Measurements from ENCODE around the gene DRD5.
"Not testable (repeated sequence)": the region's sequence is repeated elsewhere in the genome, so short reads cannot be mapped to it uniquely, and the experiment has no call there.

The DRD5 gene

GRCh38 chr4:9796641-9797040 is 15.2 kb downstream of the DRD5 start:
- H3K9me3 Mint-ChIP-seq, H3K4me3 Mint-ChIP-seq, H3K27ac Mint-ChIP-seq, H3K36me3 Mint-ChIP-seq, H3K27me3 Mint-ChIP-seq, H3K4me1 Mint-ChIP-seq: not testable (repeated sequence)

- H3K27me3 Mint-ChIP-seq, result peaks cover 13% of the 10 kb centered on the region
- no peaks in the 10 kb centered on the region for H3K9me3 Mint-ChIP-seq
- no peaks in the 10 kb centered on the region for H3K4me1 Mint-ChIP-seq
- H3K27ac Mint-ChIP-seq, result no peak overlapping the region
- H3K4me3 Mint-ChIP-seq, result no peak overlapping the region
- no peaks in the 10 kb centered on the region for H3K36me3 Mint-ChIP-seq
Observed at GRCh38 chr4:9800848-9801247, 19.4 kb downstream of the DRD5 start.

- H3K4me3 Mint-ChIP-seq, result no peak overlapping the region
- peaks cover 4% of the 10 kb centered on the region for H3K27me3 Mint-ChIP-seq
- H3K36me3 Mint-ChIP-seq, result no peaks in the 10 kb centered on the region
- no peak overlapping the region for H3K27ac Mint-ChIP-seq
- H3K9me3 Mint-ChIP-seq, result no peaks in the 10 kb centered on the region
- H3K4me1 Mint-ChIP-seq, result no peaks in the 10 kb centered on the region
Observed at GRCh38 chr4:9804918-9805317, 23.5 kb downstream of the DRD5 start.

- Mint-ChIP-seq H3K36me3 (no peaks in the 10 kb centered on the region), H3K4me1 (no peaks in the 10 kb centered on the region), H3K27ac (no peak overlapping the region), H3K9me3 (no peaks in the 10 kb centered on the region), H3K27me3 (peaks cover 5% of the 10 kb centered on the region), H3K4me3 (no peak overlapping the region)
Observed at GRCh38 chr4:9808077-9808476, 26.6 kb downstream of the DRD5 start.

GRCh38 chr4:9811806-9812205 is 30.4 kb downstream of the DRD5 start:
- Mint-ChIP-seq H3K36me3 (no peaks in the 10 kb centered on the region), H3K4me3 (no peak overlapping the region), H3K9me3 (no peaks in the 10 kb centered on the region), H3K4me1 (no peaks in the 10 kb centered on the region), H3K27ac (no peak overlapping the region), H3K27me3 (peaks cover 5% of the 10 kb centered on the region)

GRCh38 chr4:9812501-9813340 is 31.3 kb downstream of the DRD5 start:
- Mint-ChIP-seq H3K27me3 (peaks cover 5% of the 10 kb centered on the region), H3K27ac (no peak overlapping the region), H3K4me1 (no peaks in the 10 kb centered on the region), H3K36me3 (no peaks in the 10 kb centered on the region), H3K9me3 (no peaks in the 10 kb centered on the region), H3K4me3 (no peak overlapping the region)

GRCh38 chr4:9816285-9816684 is 34.9 kb downstream of the DRD5 start:
- Mint-ChIP-seq H3K4me3 (no peak overlapping the region), H3K9me3 (no peaks in the 10 kb centered on the region), H3K27ac (no peak overlapping the region), H3K36me3 (no peaks in the 10 kb centered on the region), H3K27me3 (peaks cover 3% of the 10 kb centered on the region), H3K4me1 (no peaks in the 10 kb centered on the region)

- no peaks in the 10 kb centered on the region for H3K36me3 Mint-ChIP-seq
- peaks cover 2% of the 10 kb centered on the region for H3K4me1 Mint-ChIP-seq
Observed at GRCh38 chr4:9820343-9820742, 38.9 kb downstream of the DRD5 start.

GRCh38 chr4:9825049-9825448 is 43.6 kb downstream of the DRD5 start:
- H3K27ac Mint-ChIP-seq, result no peak overlapping the region
- H3K4me3 Mint-ChIP-seq, result no peak overlapping the region
- H3K36me3 Mint-ChIP-seq, result no peaks in the 10 kb centered on the region
- no peaks in the 10 kb centered on the region for H3K9me3 Mint-ChIP-seq
- peaks cover 5% of the 10 kb centered on the region for H3K27me3 Mint-ChIP-seq
- peaks cover 6% of the 10 kb centered on the region for H3K4me1 Mint-ChIP-seq

More at GRCh38 chr4:9820343-9820742, 38.9 kb downstream of the DRD5 start:
- Mint-ChIP-seq H3K27ac (no peak overlapping the region), H3K9me3 (no peaks in the 10 kb centered on the region), H3K27me3 (peaks cover 7% of the 10 kb centered on the region), H3K4me3 (no peak overlapping the region)

- H3K36me3 Mint-ChIP-seq, result no peaks in the 10 kb centered on the region
- peaks cover 5% of the 10 kb centered on the region for H3K27me3 Mint-ChIP-seq
- no peak overlapping the region for H3K27ac Mint-ChIP-seq
- no peak overlapping the region for H3K4me3 Mint-ChIP-seq
- H3K4me1 Mint-ChIP-seq, result peaks cover 6% of the 10 kb centered on the region
- no peaks in the 10 kb centered on the region for H3K9me3 Mint-ChIP-seq
Observed at GRCh38 chr4:9826551-9826950, 45.1 kb downstream of the DRD5 start.

GRCh38 chr4:9832640-9833039 is 51.2 kb downstream of the DRD5 start:
- H3K27me3 Mint-ChIP-seq, result peaks cover 2% of the 10 kb centered on the region
- no peaks in the 10 kb centered on the region for H3K36me3 Mint-ChIP-seq
- H3K27ac Mint-ChIP-seq, result no peak overlapping the region
- no peaks in the 10 kb centered on the region for H3K4me1 Mint-ChIP-seq
- H3K4me3 Mint-ChIP-seq, result no peak overlapping the region
- H3K9me3 Mint-ChIP-seq, result no peaks in the 10 kb centered on the region

GRCh38 chr4:9833421-9833820 is 52.0 kb downstream of the DRD5 start:
- Mint-ChIP-seq H3K36me3 (no peaks in the 10 kb centered on the region), H3K4me1 (no peaks in the 10 kb centered on the region), H3K9me3 (no peaks in the 10 kb centered on the region), H3K27me3 (peaks cover 2% of the 10 kb centered on the region), H3K27ac (no peak overlapping the region), H3K4me3 (no peak overlapping the region)

Measured in activated naive CD4-positive, alpha-beta T cell treated with anti-CD3 and anti-CD28 coated beads, Interleukin-2, amount 50 U/mL, for 24 hours (primary cell).